ENCODE data around the gene SNX9. TPM values are rescaled to one million over a fixed set of nuclear protein-coding genes. Genes with fewer than 3 reads are reported as not detected.

SNX9 gene
- total and polyA plus RNA-seq, 10 of the 15 experiments (the other 5 are each of a cell fraction or from before 2014, with no cell fraction given), result 0.03 to 2.0 (median 0.37) TPM

DNA sequence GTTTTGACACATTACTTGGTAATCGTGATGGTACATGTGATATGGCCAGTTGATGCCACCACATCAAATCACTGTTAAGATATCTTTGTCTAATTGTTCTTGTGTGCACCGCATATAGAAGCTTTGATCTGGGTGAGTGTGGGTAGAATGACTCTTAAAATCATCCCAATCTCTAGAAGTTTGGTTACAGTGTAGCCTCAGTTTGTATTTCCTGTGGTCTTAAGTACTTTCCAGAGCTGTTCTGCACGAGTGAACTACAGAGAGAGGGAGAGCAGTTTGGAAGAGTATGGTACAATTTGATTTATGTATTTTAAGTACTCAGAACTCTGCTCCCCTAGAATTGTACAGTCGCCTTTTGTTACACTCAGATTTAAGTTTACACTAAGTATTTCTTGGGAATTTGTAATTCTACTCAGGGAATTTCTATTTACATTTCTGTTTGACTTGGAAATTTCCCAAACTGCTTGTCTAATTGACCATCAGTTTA is 37.5 kb downstream of the SNX9 start:
- no peaks in the 10 kb centered on the region; the same call in 2 of the 3 replicates for H3K9me3 ChIP-seq (replicated peaks; ENCODE audit: control insufficient read depth, insufficient read depth, low read length)
- H4K20me1 ChIP-seq (ENCODE audit: control insufficient read depth, insufficient read depth), result no peaks in the 10 kb centered on the region
- H3K36me3 ChIP-seq (ENCODE audit: control insufficient read depth in 2 of 2, insufficient read depth in 2 of 2, low read length in 1 of 2), result no peaks in the 10 kb centered on the region
- no peaks in the 10 kb centered on the region for H3K4me1 ChIP-seq (ENCODE audit: control insufficient read depth, insufficient read depth, low read length)
- peaks cover 0 to 3% of the 10 kb centered on the region in 2 experiments; a peak in 1 of 4 replicates for H3K27me3 ChIP-seq (replicated peaks in 1 of 2; ENCODE audit: control insufficient read depth in 2 of 2, insufficient read depth in 2 of 2, low read length in 1 of 2)
- ChIA-PET CTCF (interaction anchor here (1.8 kb wide), 1 partner anchor 12 kb away, joined by 8 read pairs; no protein-coding TSS in a partner anchor), POLR2A (no interaction called here), RAD21 (ENCODE audit: unreplicated experiment) (no interaction called here), SMC1A (ENCODE audit: uncharacterized antibody, unreplicated experiment) (no interaction called here)
- no peak overlapping the region for H3K4me2 ChIP-seq (ENCODE audit: control insufficient read depth, insufficient read depth)
- no peak for FAIRE-seq
- in situ Hi-C loops (cut with MboI) (no loop called here), intact Hi-C loops (cut with micrococcal nuclease; ENCODE audit: unreplicated experiment) (no loop called here)
- H3K4me3 ChIP-seq, result no peak overlapping the region
- TF ChIP-seq BHLHE40 (IDR thresholded peaks at IDR 0.05; ENCODE audit: borderline replicate concordance in 1 of 2, low read depth in 2 of 2, low read length in 1 of 2) (0 out of 4 replicates have a peak, but pooled peaks of 1 of the 2 experiments have one; percentile 7), STAT3 (IDR thresholded peaks at IDR 0.05; ENCODE audit: low read depth, low read length) (no peak)
- no peak overlapping the region for H2AFZ ChIP-seq (ENCODE audit: control insufficient read depth, low read depth, low read length)
- H3K27ac ChIP-seq (ENCODE audit: control insufficient read depth, insufficient read depth), result no peak overlapping the region
- H3K79me2 ChIP-seq (ENCODE audit: control insufficient read depth, insufficient read depth, low read length), result no peaks in the 10 kb centered on the region
- no peak overlapping the region for H3K9ac ChIP-seq (ENCODE audit: control insufficient read depth, insufficient read depth, low read length)
- WGBS (ENCODE audit: insufficient coverage, insufficient replicate concordance, low lambda C conversion rate, missing lambda C conversion rate), result 36% methylated on average over 4 of the region's 4 CpGs
- no peak for ATAC-seq
- no peak for DNase-seq (ENCODE audit: low read depth, low spot score)
- BruUV-seq (replicated peaks), result no TSS peak

DNA sequence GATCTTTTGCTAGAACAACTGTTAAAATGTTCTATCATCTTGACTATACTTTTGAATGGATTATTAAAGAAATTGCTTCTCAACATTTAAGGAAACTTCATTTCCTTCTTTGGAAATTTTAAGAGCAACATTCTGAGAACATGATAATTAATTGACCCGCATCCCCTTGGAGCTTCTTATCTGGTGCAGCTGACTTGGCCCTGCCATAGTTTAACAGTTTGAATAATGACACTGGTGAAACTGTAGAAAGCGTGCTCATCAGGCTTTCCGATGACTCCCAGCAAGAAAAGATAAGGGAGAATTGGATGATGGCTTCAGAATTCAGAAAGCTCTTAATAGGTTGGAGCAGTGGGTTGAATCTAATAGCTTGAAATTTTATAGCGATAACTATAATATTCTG is 38.1 kb downstream of the SNX9 start:
- SMC1A ChIA-PET (ENCODE audit: uncharacterized antibody, unreplicated experiment), result no interaction called here
- Histone ChIP-seq H3K4me3 (no peak overlapping the region), H3K27ac (ENCODE audit: control insufficient read depth, insufficient read depth) (no peak overlapping the region), H3K36me3 (ENCODE audit: control insufficient read depth in 2 of 2, insufficient read depth in 2 of 2, low read length in 1 of 2) (no peaks in the 10 kb centered on the region), H3K9ac (ENCODE audit: control insufficient read depth, insufficient read depth, low read length) (no peak overlapping the region), H3K4me1 (ENCODE audit: control insufficient read depth, insufficient read depth, low read length) (no peaks in the 10 kb centered on the region), H4K20me1 (ENCODE audit: control insufficient read depth, insufficient read depth) (no peaks in the 10 kb centered on the region), H3K79me2 (ENCODE audit: control insufficient read depth, insufficient read depth, low read length) (no peaks in the 10 kb centered on the region), H2AFZ (ENCODE audit: control insufficient read depth, low read depth, low read length) (no peak overlapping the region), H3K27me3 (replicated peaks in 1 of 2; ENCODE audit: control insufficient read depth in 2 of 2, insufficient read depth in 2 of 2, low read length in 1 of 2) (peaks cover 0 to 3% of the 10 kb centered on the region in 2 experiments; a peak in 1 of 4 replicates), H3K4me2 (ENCODE audit: control insufficient read depth, insufficient read depth) (no peak overlapping the region), H3K9me3 (replicated peaks; ENCODE audit: control insufficient read depth, insufficient read depth, low read length) (no peaks in the 10 kb centered on the region; the same call in 2 of the 3 replicates)
- CTCF ChIA-PET, result interaction anchor here (1.8 kb wide), 1 partner anchor 12 kb away, joined by 8 read pairs; no protein-coding TSS in a partner anchor
- POLR2A ChIA-PET, result no interaction called here
- ATAC-seq (no peak), FAIRE-seq (no peak), DNase-seq (ENCODE audit: low read depth, low spot score) (no peak)
- BruUV-seq (replicated peaks), result no TSS peak
- intact Hi-C loops (cut with micrococcal nuclease; ENCODE audit: unreplicated experiment) (no loop called here), in situ Hi-C loops (cut with MboI) (no loop called here)
- WGBS (ENCODE audit: insufficient coverage, insufficient replicate concordance, low lambda C conversion rate, missing lambda C conversion rate), result 98% methylated on average over 4 of the region's 4 CpGs
- RAD21 ChIA-PET (ENCODE audit: unreplicated experiment), result no interaction called here
- TF ChIP-seq NRF1 (conservative IDR thresholded peaks at IDR 0.05; ENCODE audit: low read depth, low read length), result no peak
- TF ChIP-seq RFX5 (IDR thresholded peaks at IDR 0.05; ENCODE audit: low read depth, low read length), result no peak
- TF ChIP-seq, protein P1, sequence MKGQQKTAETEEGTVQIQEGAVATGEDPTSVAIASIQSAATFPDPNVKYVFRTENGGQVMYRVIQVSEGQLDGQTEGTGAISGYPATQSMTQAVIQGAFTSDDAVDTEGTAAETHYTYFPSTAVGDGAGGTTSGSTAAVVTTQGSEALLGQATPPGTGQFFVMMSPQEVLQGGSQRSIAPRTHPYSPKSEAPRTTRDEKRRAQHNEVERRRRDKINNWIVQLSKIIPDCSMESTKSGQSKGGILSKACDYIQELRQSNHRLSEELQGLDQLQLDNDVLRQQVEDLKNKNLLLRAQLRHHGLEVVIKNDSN (IDR thresholded peaks at IDR 0.05; ENCODE audit: borderline replicate concordance, extremely low read length, insufficient read depth, low read depth, low read length), result no peak
- no peak for TF ChIP-seq CBFB (IDR thresholded peaks at IDR 0.05; ENCODE audit: low read depth)
- TF ChIP-seq, protein P2, sequence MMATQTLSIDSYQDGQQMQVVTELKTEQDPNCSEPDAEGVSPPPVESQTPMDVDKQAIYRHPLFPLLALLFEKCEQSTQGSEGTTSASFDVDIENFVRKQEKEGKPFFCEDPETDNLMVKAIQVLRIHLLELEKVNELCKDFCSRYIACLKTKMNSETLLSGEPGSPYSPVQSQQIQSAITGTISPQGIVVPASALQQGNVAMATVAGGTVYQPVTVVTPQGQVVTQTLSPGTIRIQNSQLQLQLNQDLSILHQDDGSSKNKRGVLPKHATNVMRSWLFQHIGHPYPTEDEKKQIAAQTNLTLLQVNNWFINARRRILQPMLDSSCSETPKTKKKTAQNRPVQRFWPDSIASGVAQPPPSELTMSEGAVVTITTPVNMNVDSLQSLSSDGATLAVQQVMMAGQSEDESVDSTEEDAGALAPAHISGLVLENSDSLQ (IDR thresholded peaks at IDR 0.05), result no peak
- TF ChIP-seq NFYA (IDR thresholded peaks at IDR 0.05; ENCODE audit: borderline replicate concordance, low read depth, low read length), result no peak
- TF ChIP-seq SREBF1 (IDR thresholded peaks at IDR 0.05; ENCODE audit: low read length), result no peak
- no peak for TF ChIP-seq SMAD5 (IDR thresholded peaks at IDR 0.05; ENCODE audit: low read depth)
- TF ChIP-seq TAF1 (IDR thresholded peaks at IDR 0.05; ENCODE audit: borderline replicate concordance, low read depth, low read length), result no peak
- TF ChIP-seq ESRRA (IDR thresholded peaks at IDR 0.05; ENCODE audit: low read length), result no peak
- TF ChIP-seq TCF12 (IDR thresholded peaks at IDR 0.05; ENCODE audit: low read depth, low read length), result no peak
